GM21529 (cell line): ENCODE results near the gene ASPA.
"Not testable (repeated sequence)": the region's sequence is repeated elsewhere in the genome, so short reads cannot be mapped to it uniquely, and the experiment has no call there.

Experiments used
- ATAC-seq: cut with Tn5 transposase; IDR thresholded peaks from one replicate; pipeline ENCODE4 v1.9.1; 2021; ENCODE audit not compliant: unreplicated experiment

The ASPA gene

DNA sequence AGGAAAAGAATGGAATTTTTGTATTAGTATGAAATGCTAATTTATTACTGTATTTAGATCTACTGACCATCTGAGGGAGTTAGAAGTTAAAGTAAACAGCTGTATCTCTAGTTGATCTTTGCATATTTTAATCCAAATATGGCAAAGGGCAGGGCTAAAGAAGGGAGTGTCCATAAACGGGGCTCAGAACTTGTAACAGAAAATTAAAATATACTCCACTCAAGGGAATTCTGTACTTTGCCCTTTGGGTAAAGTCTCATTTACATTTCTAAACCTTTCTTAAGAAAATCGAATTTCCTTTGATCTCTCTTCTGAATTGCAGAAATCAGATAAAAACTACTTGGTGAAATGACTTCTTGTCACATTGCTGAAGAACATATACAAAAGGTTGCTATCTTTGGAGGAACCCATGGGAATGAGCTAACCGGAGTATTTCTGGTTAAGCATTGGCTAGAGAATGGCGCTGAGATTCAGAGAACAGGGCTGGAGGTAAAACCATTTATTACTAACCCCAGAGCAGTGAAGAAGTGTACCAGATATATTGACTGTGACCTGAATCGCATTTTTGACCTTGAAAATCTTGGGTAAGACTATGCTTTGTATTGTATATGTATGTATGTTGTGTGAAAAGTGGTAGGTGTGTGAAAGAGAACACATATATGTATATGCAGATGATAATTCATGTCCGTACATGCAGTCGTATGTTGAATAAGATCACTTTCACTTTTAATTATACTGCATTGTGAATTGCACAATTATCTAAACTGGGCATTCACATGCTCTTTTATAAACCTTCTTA lies at the start of gene ASPA:
TSS of gene ASPA (plus strand) at position 186 of the 799 bp plus-strand sequence. CDS start at position 349, 163 bp downstream.
- no peak for ATAC-seq

DNA sequence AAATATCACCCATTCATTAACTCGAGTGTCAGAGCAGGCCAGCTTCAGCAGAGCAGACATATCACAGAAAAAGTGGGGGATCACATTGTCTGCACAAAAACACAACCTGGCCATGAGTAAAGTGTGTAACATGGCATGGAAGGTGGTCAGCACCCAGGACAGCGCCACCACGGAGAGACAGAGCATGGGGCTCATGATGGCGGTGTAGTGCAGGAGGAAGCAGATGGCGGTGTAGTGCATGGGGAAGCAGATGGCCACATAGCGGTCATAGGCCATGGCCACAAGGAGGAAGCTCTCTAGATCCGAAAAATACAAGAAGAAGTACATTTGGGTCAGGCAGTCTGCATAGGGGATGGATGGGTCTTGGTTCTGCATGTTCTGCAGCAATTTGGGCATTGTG lies 42.6 kb upstream of the ASPA start:
- ATAC-seq, result not testable (repeated sequence)

- no peak for ATAC-seq
These were observed 42.1 kb upstream of the ASPA start, which contains the start of gene OR1E2 for GRCh38 chr17:3433741-3434140. OR1E2 (minus strand) TSS chr17:3433841; CDS start chr17:3433841, 0 bp downstream.

DNA sequence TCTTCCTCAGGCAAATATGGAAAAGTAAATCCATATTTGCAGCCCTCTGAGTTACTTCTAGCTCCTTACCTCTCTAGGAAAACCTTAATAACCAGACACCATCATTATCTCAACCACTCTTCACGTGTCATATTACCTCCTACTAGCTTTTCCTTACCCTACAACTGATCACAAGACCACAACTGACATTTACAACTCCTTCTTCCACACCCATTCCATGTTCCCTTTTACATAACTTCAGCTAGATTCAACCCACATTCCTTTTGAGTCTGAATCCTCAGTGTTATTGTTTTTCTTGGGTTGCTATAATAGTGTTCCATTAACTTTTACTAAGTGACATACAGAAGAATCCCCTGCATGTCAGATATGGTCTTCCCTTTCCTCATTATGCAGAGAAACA lies 37.4 kb upstream of the ASPA start:
- no peak for ATAC-seq

GRCh38 chr17:3440451-3440850 lies 35.3 kb upstream of the ASPA start:
- no peak for ATAC-seq

DNA sequence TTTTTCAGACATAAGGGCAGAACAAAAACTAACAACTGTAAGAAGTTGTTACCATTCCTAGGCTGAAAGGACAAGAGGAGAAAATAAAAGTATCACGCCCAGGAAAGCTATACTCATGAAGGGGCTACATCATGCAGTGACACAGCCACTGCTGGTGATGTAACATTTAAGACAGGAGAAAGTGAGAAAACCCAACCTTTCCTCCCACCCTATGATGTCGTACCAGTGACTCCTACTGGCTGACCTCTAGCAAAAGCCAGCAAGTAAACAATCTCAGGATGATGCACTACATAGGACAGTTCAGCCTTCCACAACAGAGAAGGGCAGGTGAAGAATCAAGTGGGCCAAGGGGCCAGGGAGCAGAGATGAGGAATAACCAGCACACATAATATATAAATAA lies 28.2 kb upstream of the ASPA start:
- ATAC-seq, result no peak

- no peak for ATAC-seq
These were observed 27.6 kb upstream of the ASPA start for GRCh38 chr17:3448059-3448665.

- not testable (repeated sequence) for ATAC-seq
These were observed 9.4 kb upstream of the ASPA start for GRCh38 chr17:3466355-3466754.

DNA sequence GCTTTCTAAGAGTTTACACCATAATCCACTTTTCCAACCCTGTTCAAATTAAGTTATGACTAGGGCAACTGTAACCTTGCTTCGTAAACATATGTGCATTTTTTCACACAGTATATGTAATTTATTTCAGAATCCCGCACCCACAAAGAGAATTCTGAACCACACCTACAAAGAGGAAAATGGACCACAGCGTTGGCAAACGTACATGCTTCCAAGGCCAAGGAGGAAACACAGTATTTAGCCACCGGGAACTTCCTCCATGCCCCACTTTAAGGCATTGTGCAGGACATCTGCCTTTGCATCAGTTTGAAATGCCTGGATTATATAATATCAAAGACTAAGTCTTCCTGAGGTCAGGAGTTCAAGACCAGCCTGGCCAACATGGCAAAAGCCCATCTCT lies 6.3 kb upstream of the ASPA start:
- no peak for ATAC-seq

DNA sequence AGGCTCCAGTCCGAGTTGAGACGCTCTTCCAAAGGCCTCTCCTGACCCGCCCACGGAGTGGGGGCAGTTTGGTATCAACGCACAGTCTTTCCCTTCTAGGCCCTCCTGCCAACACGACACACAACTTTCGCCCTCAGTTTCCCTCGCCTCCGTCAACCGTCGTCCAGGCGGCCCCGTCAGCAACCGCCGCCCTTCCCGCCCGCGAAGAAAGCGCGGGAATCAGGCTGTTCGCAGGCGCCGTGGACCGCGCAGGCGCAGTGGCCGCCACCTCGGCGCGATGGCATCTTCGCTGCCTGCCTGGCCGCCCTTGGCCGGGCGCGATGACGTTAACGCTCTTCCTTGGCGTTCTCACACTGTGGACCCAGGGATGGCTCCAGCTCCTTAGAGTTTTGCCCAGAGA lies 4.2 kb upstream of the ASPA start, which contains the start of gene SPATA22:
TSS of gene SPATA22 (minus strand) at position 221 of the 400 bp plus-strand sequence. CDS start 2,494 bp downstream, outside the sequence.
- ATAC-seq, result no peak

DNA sequence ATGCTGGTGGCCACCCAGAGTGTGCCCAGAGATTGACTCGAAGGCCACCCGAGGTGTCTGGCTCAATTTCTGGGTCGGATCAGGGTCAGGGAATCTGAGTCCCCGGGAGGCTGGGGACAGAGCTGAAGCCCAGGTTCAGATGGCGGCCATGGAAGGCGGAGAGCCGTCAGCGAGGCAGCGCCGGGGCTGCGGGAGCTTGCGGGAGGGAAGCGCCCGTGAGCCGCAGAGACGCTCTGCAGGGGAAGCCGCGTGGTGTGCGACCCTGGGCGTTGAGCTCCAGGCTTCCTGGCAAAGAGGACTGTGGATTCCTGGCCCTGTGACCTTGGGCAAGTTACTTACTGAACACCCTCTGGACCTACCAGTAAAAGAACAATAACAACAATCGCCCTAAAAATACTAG lies 3.7 kb upstream of the ASPA start:
- ATAC-seq, result no peak

DNA sequence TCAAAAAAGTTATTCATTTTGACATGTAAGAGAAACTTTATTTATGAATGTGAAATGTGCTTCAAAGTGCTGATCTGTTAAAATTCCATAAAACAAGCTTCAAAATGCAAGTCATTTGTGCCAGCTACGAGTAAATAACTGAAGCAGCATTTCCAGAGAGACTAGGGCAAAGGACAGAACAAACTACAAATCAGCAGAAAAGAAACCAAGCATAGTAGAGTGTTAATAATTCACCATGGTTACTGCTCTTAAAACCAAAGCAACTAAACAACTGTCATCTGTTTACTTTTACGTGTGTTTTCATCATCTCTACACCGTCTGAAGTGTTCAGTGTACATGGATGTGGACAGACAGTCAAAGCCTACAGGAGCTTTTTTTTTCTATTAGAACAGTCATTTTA lies 1.6 kb upstream of the ASPA start:
- no peak for ATAC-seq

DNA sequence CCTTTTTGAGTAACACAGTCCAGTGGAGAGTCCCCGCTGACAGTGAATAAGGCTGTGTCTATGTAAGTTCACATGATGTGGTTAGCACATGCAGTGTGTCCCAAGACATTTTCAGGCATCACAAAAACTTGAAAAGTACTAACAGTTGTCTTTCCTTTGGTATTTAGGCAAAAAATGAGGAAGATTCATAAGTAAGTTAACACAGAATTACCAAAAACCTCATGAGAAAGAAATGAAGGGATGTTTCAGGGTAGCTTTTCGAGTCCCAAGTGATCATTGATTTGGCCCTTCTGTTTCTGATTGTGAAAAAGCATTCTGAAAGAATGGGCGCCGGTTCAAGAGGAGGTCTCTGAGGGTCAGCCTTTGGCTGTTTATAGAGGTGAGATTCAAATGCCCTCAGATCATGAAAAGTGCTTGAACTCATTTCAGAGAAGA lies 529 bp upstream of the ASPA start:
- no peak for ATAC-seq

DNA sequence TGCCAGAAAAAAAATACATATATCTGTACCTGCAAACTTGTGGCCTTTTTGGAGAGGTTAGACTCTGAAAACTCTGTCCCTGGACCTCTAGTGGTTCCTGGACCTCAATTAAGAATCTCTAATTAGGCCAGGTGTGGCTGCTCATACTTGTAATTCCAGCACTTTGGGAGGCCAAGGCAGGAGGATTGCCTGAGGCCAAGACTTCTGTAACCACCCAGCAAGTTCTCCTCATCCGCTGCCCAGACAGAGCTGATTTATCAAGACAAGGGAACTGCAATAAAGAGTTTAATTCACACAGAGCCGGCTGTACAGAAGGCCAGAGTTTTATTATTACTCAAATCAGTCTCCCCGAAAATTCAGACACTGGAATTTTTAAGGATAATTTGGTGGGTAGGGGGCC lies 4.2 kb downstream of the ASPA start:
- ATAC-seq, result no peak

GRCh38 chr17:3482852-3483251 lies 7.1 kb downstream of the ASPA start:
- no peak for ATAC-seq

GRCh38 chr17:3485481-3486068 lies 9.8 kb downstream of the ASPA start:
- ATAC-seq, result no peak

DNA sequence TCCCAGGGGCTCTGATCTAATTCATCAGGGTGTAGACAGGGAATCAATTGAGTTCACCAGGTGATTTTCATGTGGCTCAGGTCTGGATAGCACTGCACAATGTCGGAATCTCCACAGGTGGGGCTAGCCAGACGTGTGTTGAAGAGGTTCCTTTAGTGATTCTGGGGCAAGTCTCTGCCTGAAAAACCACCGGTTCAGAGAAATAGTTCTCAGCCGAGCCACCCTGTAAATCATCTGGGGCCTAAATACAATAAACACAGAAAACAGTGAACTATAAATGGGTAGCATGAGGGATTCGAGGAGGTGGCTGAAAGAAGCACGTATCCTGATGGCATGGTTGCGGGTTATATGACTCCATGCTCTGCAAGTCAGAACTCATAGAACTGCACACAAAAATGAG lies 21.3 kb downstream of the ASPA start:
- no peak for ATAC-seq

DNA sequence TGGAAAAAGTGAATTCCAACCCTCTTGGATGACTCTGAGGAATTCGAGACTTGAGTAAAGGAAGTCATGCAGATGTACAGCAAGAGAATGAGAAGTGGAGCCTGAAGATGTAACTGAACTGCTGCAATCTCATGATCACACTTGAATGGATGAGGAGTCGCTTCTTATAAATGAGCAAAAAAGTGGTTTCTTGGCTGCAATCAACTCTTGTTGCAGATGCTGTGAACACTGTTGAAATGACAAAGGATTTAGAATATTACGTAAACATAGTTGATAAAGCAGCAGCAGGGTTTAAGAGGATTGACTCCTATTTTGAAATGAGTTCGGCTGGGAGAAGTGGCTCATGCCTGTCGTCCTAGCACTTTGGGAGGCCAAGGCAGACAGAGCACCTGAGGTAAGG lies 25.5 kb downstream of the ASPA start:
- no peak for ATAC-seq

GRCh38 chr17:3502466-3502865 lies 26.7 kb downstream of the ASPA start:
- ATAC-seq, result no peak

DNA sequence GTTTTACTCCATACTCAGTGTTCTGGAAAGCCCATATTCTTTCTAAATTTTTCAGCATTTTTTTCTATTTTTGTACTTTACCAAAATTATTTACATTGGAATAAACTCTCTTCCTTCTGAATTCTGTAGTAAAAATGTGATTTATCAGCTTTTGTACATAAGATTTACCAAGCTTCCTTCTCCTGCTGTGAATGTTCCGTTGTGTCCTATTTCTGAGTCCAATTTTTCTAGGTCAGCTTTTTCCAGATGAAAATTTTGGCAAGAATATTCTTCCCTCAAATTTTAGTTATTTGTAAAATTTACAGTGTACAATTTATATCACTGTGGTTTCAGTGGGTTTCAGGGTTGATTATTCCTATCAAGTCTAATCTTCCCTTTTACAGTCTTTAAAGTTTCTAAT lies 27.5 kb downstream of the ASPA start:
- ATAC-seq, result no peak

- ATAC-seq, result no peak
These were observed 29.2 kb downstream of the ASPA start for GRCh38 chr17:3505008-3505407.

DNA sequence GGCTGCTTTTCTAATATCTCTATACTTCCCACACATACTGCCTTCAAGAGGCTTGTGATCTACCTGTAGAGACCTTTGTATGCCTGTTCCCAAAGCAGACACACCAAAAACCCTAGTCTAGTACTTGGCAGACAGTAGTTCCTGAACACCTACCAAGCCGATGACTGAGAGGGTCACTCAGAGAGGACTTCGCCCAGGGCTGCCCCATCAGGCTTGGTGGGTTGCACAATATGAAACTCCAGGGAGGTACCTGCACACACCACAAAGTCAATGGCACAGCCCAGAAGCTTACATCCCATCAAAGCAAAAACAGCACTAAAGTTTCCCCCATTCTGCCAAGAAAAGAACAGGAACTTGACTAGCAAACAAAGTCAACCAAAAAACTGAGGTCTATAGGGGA lies 30.3 kb downstream of the ASPA start:
- no peak for ATAC-seq
